SH-SY5Y (cell line): ENCODE measurements around the gene NTSR1.

Source experiments
- GATA2 ChIP-seq: IDR thresholded peaks from 2 replicates; pipeline ENCODE4 v1.6.1; 2011; ENCODE audit warnings: mild to moderate bottlenecking, low read depth, low read length
- GATA3 ChIP-seq: IDR thresholded peaks from 2 replicates; pipeline ENCODE4 v1.6.1; 2011; ENCODE audit warnings: low read depth, mild to moderate bottlenecking, low read length, moderate library complexity

GRCh38 chr20:62670998-62671397 is 37.6 kb upstream of the NTSR1 start:
- TF ChIP-seq GATA3 (no peak), GATA2 (no peak)
